Neuronal stem cell (in vitro differentiated cells): ENCODE data around the gene LRATD1.

Experiments
- DNase-seq: peaks from one replicate; pipeline ENCODE4 v3.0.0-alpha.2; 2013; ENCODE audit warnings: low spot score
- H2AFZ ChIP-seq: one replicate; pipeline ENCODE4 v1.6.1; 2013; ENCODE audit warnings: mild to moderate bottlenecking, low read length, inconsistent platforms
- H2AK5ac ChIP-seq: 2 replicates; pipeline ENCODE4 v1.6.1; 2013; ENCODE audit warnings: low read depth, mild to moderate bottlenecking, inconsistent platforms, low read length, moderate library complexity, mixed read lengths
- H2BK120ac ChIP-seq: 2 replicates; pipeline ENCODE4 v1.6.1; 2013; ENCODE audit warnings: low read depth, mild to moderate bottlenecking, inconsistent platforms, low read length, moderate library complexity, mixed read lengths
- H2BK12ac ChIP-seq: one replicate; pipeline ENCODE4 v1.6.1; 2013; ENCODE audit warnings: low read length, inconsistent platforms
- H2BK15ac ChIP-seq: 2 replicates; pipeline ENCODE4 v1.6.1; 2013; ENCODE audit warnings: mild to moderate bottlenecking, low read length, inconsistent platforms, mixed read lengths
- H2BK5ac ChIP-seq: one replicate; pipeline ENCODE4 v1.6.1; 2013; ENCODE audit warnings: inconsistent platforms, mild to moderate bottlenecking, low read length, moderate library complexity
- H3K14ac ChIP-seq: one replicate; pipeline ENCODE4 v1.6.1; 2013; ENCODE audit warnings: low read length, inconsistent platforms
- H3K18ac ChIP-seq: 2 replicates; pipeline ENCODE4 v1.6.1; 2013; ENCODE audit warnings: low read length, inconsistent platforms
- H3K23ac ChIP-seq: 2 replicates; pipeline ENCODE4 v1.6.1; 2013; ENCODE audit warnings: low read depth, mild to moderate bottlenecking, mixed read lengths, low read length, inconsistent platforms; ENCODE audit not compliant: poor library complexity
- H3K27ac ChIP-seq: replicated peaks from 3 replicates; pipeline ENCODE4 v1.5.1; 2013; ENCODE audit warnings: low read length, inconsistent platforms
- H3K27me3 ChIP-seq, 3 experiments: 2 replicates each; pipeline ENCODE4 v1.6.1; 2013; ENCODE audit warnings: low read length in 3 of 3, mild to moderate bottlenecking in 2 of 3, inconsistent platforms in 1 of 3, low read depth in 1 of 3, mixed read lengths in 1 of 3, moderate library complexity in 1 of 3; ENCODE audit not compliant: control insufficient read depth in 3 of 3, insufficient read depth in 3 of 3
- H3K36me3 ChIP-seq, 2 donors: replicated peaks in 1 of 2; 2 replicates each; pipeline ENCODE4 v1.6.1; 2013; ENCODE audit warnings: low read length in 2 of 2; ENCODE audit not compliant: control insufficient read depth in 2 of 2, insufficient read depth in 2 of 2
- H3K4ac ChIP-seq: 2 replicates; pipeline ENCODE4 v1.6.1; 2013; ENCODE audit warnings: inconsistent platforms, mild to moderate bottlenecking, low read length, moderate library complexity
- H3K4me1 ChIP-seq, 2 donors: 1 replicate in 1 of 2; 2 replicates in 1 of 2; pipeline ENCODE4 v1.6.1; 2013; ENCODE audit warnings: low read length in 2 of 2, low read depth in 1 of 2; ENCODE audit not compliant: control insufficient read depth in 2 of 2, insufficient read depth in 1 of 2
- H3K4me2 ChIP-seq: one replicate; pipeline ENCODE4 v1.6.1; 2013; ENCODE audit warnings: mild to moderate bottlenecking, low read length, inconsistent platforms; ENCODE audit not compliant: insufficient read depth, poor library complexity, severe bottlenecking
- H3K4me3 ChIP-seq, 2 donors: 2 replicates each; pipeline ENCODE4 v1.5.1; 2013; ENCODE audit warnings: low read length in 2 of 2, mild to moderate bottlenecking in 2 of 2, inconsistent platforms in 1 of 2, moderate library complexity in 1 of 2
- H3K79me1 ChIP-seq: one replicate; pipeline ENCODE4 v1.6.1; 2013; ENCODE audit warnings: low read depth, mild to moderate bottlenecking, inconsistent platforms, low read length, moderate library complexity
- H3K9ac ChIP-seq: one replicate; pipeline ENCODE4 v1.6.1; 2013; ENCODE audit warnings: mild to moderate bottlenecking, low read depth, low read length, inconsistent platforms; ENCODE audit not compliant: poor library complexity
- H3K9me3 ChIP-seq, 2 donors: replicated peaks in 1 of 2; 2 replicates each; pipeline versions ENCODE3 to v1.6.1; 2013; ENCODE audit warnings: low read length in 2 of 2, mild to moderate bottlenecking in 2 of 2, inconsistent platforms in 1 of 2, low read depth in 1 of 2, mixed read lengths in 1 of 2, moderate library complexity in 1 of 2; ENCODE audit not compliant: control insufficient read depth in 2 of 2, insufficient read depth in 1 of 2
- H4K8ac ChIP-seq: one replicate; pipeline ENCODE4 v1.6.1; 2013; ENCODE audit warnings: low read depth, mild to moderate bottlenecking, inconsistent platforms, low read length, moderate library complexity
- H4K91ac ChIP-seq: one replicate; pipeline ENCODE4 v1.6.1; 2013; ENCODE audit warnings: low read length, low read depth, mild to moderate bottlenecking, inconsistent platforms; ENCODE audit not compliant: poor library complexity
- WGBS, 2 donors: extraction: QIAGEN DNeasy Blood & Tissue Kit; methylation state at CpG; one replicate each; pipeline ENCODE4 v1.1.7; 2013; ENCODE audit warnings: missing lambda C conversion rate in 2 of 2, mixed read lengths in 1 of 2; ENCODE audit not compliant: insufficient read length in 2 of 2, insufficient replicate concordance in 1 of 2; ENCODE audit errors: extremely low coverage in 2 of 2; 5-methylcytosine and 5-hydroxymethylcytosine counted together

The LRATD1 gene

GRCh38 chr2:14601156-14601770 lies 31.3 kb upstream of the LRATD1 start:
- no peak overlapping the region for H2BK120ac ChIP-seq
- H2BK12ac ChIP-seq = no peak overlapping the region
- no peaks in the 10 kb centered on the region for H3K79me1 ChIP-seq
- no peak overlapping the region for H2AFZ ChIP-seq
- H3K9me3 ChIP-seq = no peaks in the 10 kb centered on the region
- H3K36me3 ChIP-seq = no peaks in the 10 kb centered on the region
- H3K4me2 ChIP-seq = no peak overlapping the region
- no peaks in the 10 kb centered on the region for H3K27me3 ChIP-seq
- H3K4ac ChIP-seq = no peak overlapping the region
- no peak overlapping the region for H4K8ac ChIP-seq
- no peak for DNase-seq
- no peak overlapping the region for H2BK15ac ChIP-seq
- no peak overlapping the region for H3K4me3 ChIP-seq
- H3K27ac ChIP-seq = no peak overlapping the region
- no CpG with 5 or more reads among the region's 3 CpGs for WGBS, 2 donors
- no peak overlapping the region for H3K23ac ChIP-seq
- H4K91ac ChIP-seq = no peak overlapping the region
- H3K4me1 ChIP-seq = no peaks in the 10 kb centered on the region
- no peak overlapping the region for H3K18ac ChIP-seq
- no peak overlapping the region for H3K14ac ChIP-seq
- H2BK5ac ChIP-seq = no peak overlapping the region
- H2AK5ac ChIP-seq = no peak overlapping the region
- H3K9ac ChIP-seq = no peak overlapping the region

- Histone ChIP-seq H4K91ac (no peak overlapping the region), H2BK12ac (no peak overlapping the region), H2AK5ac (no peak overlapping the region), H2AFZ (no peak overlapping the region), H3K18ac (no peak overlapping the region), H3K4me3 (no peak overlapping the region), H4K8ac (no peak overlapping the region), H3K9me3 (no peaks in the 10 kb centered on the region), H3K9ac (no peak overlapping the region), H3K4me1 (no peaks in the 10 kb centered on the region), H2BK120ac (no peak overlapping the region), H3K4ac (no peak overlapping the region), H3K27me3 (no peaks in the 10 kb centered on the region), H3K23ac (no peak overlapping the region), H3K14ac (no peak overlapping the region), H2BK5ac (no peak overlapping the region), H3K27ac (no peak overlapping the region), H3K4me2 (no peak overlapping the region), H3K36me3 (no peaks in the 10 kb centered on the region), H2BK15ac (no peak overlapping the region), H3K79me1 (no peaks in the 10 kb centered on the region)
- DNase-seq = no peak
- no CpG with 5 or more reads among the region's 1 CpG for WGBS, 2 donors
Measured at GRCh38 chr2:14602309-14602708, 30.2 kb upstream of the LRATD1 start.

GRCh38 chr2:14603676-14604075 lies 28.8 kb upstream of the LRATD1 start:
- H2BK120ac ChIP-seq = no peak overlapping the region

GRCh38 chr2:14608245-14608644 lies 24.3 kb upstream of the LRATD1 start:
- no CpG with 5 or more reads among the region's 2 CpGs for WGBS, 2 donors

More at GRCh38 chr2:14603676-14604075, 28.8 kb upstream of the LRATD1 start:
- Histone ChIP-seq H2BK15ac (no peak overlapping the region), H4K91ac (no peak overlapping the region), H3K27ac (no peak overlapping the region), H3K14ac (no peak overlapping the region), H3K4me3 (no peak overlapping the region), H3K9ac (no peak overlapping the region), H3K4me2 (no peak overlapping the region), H3K4me1 (no peaks in the 10 kb centered on the region), H3K4ac (no peak overlapping the region), H3K36me3 (no peaks in the 10 kb centered on the region), H2AK5ac (no peak overlapping the region), H2BK12ac (no peak overlapping the region), H3K9me3 (no peaks in the 10 kb centered on the region), H2BK5ac (no peak overlapping the region), H2AFZ (no peak overlapping the region), H3K18ac (no peak overlapping the region), H4K8ac (no peak overlapping the region), H3K27me3 (no peaks in the 10 kb centered on the region), H3K23ac (no peak overlapping the region), H3K79me1 (no peaks in the 10 kb centered on the region)
- DNase-seq = no peak
- WGBS, 2 donors = no CpG with 5 or more reads among the region's 2 CpGs

More at GRCh38 chr2:14608245-14608644, 24.3 kb upstream of the LRATD1 start:
- H4K91ac ChIP-seq = no peak overlapping the region
- no peak overlapping the region for H2AFZ ChIP-seq
- H4K8ac ChIP-seq = no peak overlapping the region
- H3K27ac ChIP-seq = no peak overlapping the region
- H3K27me3 ChIP-seq = no peaks in the 10 kb centered on the region
- no peaks in the 10 kb centered on the region for H3K9me3 ChIP-seq
- H3K4me3 ChIP-seq = no peak overlapping the region
- no peak overlapping the region for H3K9ac ChIP-seq
- H2BK12ac ChIP-seq = no peak overlapping the region
- no peak overlapping the region for H3K4me2 ChIP-seq
- no peak overlapping the region for H2BK5ac ChIP-seq
- H3K79me1 ChIP-seq = no peaks in the 10 kb centered on the region
- no peak overlapping the region for H3K14ac ChIP-seq
- H2BK15ac ChIP-seq = no peak overlapping the region
- no peak overlapping the region for H3K4ac ChIP-seq
- no peak overlapping the region for H3K18ac ChIP-seq
- no peaks in the 10 kb centered on the region for H3K36me3 ChIP-seq
- no peak overlapping the region for H2BK120ac ChIP-seq
- H2AK5ac ChIP-seq = no peak overlapping the region
- H3K4me1 ChIP-seq = no peaks in the 10 kb centered on the region
- no peak for DNase-seq
- no peak overlapping the region for H3K23ac ChIP-seq
